GM19193 (cell line): ENCODE data around the gene PITPNM1.

Experiments used
- POLR2A ChIP-seq: IDR thresholded peaks from 4 replicates; pipeline ENCODE4 v1.6.1; 2011; ENCODE audit not compliant: insufficient read depth, insufficient read length; ENCODE audit errors: extremely low read depth

PITPNM1 gene

DNA sequence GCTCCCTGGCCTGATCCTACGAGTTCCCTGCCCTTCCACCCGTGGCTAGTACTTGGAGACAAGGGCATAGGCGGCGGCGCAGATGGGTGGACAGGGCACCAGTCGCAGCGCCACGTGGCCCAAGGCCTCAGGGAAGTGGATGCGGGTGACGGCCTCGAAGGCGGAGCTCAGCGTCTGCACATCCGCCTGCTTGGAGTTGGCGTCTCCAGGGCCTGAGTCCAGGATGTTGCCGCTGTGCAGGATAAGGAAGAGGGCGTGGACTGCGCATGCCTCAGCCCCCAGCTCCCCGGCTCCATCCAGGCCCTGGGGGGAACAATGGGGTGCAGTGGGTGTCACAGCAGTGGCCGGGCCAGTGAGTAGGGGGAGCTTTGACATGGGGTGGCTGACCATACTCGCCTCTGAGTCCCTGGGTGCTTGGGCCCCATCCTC, 6.6 kb downstream of the PITPNM1 start:
- TF ChIP-seq POLR2A = no peak

DNA sequence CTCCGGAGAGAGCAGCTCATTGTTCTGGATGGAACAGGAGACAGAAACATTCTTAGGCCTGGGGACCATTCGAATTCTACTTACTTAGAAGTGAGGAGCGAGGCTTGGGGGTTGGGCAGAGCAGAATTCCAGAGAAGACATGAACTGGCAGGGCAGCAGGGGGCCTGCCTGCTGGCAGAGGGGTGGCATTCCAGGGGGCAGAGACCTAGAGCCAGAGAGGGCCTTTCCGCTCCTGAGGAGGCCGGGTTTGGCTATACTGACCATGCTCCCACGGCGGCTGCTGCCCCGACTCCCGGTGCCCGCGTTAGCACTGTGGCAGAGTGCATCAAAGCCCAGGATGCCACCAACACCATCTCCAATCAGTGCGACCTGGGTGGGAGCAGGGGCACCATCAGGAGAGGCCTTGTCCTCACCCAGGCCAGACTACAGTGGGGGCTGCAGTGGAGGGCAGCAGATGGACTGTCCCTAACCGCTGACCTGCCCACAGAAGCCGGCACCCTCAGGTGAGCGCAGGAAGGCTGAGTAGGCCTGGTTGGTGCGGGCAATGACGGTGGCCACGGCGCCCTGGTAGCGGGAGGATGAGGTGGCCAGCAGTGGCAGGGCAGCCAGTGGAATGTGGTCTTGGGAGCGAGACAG, 7.4 kb downstream of the PITPNM1 start:
- no peak for TF ChIP-seq POLR2A

DNA sequence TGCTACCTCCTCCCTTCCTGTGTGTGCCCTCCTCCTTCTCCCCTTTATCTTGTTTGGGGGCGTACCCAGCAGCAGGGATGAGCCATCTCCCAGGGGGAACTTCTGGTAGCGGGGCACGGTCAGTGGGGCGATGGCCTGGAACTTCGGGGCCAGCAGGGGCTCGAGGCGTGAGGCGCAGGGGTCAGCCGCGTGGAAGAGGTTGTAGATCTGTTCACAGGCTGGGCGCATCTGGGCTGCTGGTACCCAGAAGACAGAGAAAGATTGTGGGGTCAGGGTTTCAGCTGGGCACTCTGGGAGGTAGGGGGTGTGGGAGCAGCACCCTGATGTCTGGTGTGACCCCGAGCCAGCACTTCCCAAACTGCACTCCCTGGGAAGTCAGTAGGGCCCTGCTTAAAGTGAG, 9.1 kb downstream of the PITPNM1 start:
- TF ChIP-seq POLR2A = no peak

DNA sequence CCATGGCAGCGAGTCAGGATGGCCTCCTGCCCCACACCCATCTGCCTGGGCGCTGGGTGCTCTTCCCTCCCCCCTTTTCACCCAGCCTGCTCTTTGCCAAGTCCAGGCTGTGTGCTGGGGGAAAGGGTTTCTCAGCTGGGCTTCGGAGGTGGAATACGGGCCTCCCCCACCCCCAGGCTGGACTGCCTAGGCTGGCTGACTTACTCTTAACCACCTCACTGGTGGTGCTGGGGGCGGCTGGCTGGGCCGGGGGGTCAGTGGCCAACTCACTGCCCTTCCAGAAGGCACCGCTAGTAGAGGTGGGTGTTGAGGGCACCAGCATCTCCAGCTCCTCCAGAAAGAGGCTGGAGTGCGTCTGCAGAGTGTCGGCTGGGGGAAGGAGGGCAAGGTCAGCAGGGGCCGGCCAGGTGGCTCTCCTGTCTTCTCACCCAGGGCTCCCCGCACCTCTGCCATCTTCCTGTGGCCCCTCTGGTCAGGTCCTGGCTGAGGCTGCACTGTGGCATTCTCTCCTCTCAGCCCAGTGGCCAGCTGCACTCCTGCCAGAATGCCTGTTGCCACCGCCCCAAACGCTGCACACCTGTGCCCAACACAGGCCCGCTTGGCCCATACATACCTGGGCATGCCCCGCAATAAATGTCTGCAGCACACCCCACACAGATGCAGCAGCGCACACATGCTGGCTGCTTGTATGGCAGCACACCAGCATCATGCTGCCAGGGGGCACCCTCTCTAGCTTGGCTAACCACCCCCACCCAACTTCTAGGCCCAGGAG, 9.7 kb downstream of the PITPNM1 start:
- no peak for TF ChIP-seq POLR2A

DNA sequence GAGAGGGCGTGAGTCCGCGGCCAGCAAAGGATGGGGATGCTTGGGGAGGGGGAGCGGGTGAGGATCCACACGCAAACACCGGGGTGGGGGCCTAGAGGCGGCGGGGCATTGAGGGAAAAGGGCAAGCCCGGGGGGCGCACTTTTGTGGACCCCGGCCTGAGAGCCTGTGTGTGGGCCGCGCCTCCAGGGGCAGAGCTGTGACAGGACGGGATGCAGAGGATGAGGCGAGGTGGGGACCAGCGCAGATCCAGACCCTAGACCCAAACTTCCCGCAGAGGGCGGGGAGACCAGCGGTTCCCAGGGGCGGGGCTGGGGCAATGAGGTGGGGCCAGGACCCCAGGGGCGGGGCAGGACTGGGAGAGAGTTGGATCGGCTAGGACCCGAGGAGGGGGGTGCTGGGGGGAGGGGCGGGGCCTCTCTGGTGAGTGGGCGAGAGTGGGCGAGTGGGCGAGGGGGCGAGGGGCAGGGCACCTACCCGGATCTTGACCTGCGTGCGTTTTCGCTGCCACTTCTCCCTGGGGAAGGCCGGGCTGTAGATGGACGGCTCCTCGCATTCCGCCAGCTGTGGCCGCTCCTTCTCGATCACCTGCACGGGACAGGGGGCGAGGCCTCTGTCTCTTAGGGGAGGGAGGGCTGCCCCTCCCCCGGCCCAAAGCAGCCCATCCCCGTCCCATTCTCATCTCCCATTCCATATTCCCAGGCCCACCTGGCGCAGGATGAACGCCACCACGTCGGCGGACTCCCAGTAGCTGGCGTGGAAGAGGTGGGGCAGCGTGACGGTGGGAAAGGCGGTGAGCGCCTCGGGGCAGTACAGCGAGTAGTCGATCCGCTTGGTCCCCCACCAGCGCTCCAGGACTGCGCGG, 10.6 kb downstream of the PITPNM1 start:
- no peak for TF ChIP-seq POLR2A

DNA sequence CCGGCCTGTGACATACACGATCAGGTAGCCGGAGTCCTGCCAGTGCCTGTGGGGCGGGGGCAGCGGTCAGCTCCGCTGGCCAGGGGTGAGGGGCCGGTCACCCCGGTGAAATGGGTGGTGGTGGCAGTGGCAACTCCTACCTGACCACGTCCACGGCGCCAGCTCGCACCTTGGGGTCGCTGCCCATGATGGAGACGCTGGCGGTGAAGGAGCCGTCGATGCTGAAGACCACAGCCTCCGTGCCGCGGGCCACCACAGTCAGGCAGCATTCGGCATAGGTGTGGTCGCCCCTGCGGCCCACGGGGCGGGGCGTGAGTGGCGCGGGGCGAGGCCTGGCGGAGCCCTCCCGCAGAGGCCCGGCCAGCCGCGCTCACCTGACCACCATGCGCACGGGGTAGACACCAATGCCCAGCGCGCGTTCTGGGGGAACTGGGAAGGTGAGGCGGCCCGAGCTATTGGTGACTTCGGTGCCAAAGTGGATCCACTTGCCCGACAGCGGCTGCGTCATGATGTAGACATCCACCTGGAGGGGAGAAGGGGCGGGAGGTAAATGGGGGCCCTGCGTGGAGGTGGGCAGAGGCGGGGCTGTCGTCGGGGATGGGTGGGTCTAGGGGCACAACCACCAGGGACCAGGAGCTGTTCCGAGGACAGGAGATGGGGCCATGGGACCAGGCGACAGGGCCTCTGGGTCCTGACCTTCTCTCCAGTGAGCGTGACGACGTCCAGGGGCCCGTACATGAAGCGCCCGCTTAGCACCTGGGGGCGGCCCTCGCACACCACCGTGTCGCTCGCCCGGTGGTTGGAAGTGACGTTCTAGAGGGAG, 11.4 kb downstream of the PITPNM1 start:
- TF ChIP-seq POLR2A = no peak

DNA sequence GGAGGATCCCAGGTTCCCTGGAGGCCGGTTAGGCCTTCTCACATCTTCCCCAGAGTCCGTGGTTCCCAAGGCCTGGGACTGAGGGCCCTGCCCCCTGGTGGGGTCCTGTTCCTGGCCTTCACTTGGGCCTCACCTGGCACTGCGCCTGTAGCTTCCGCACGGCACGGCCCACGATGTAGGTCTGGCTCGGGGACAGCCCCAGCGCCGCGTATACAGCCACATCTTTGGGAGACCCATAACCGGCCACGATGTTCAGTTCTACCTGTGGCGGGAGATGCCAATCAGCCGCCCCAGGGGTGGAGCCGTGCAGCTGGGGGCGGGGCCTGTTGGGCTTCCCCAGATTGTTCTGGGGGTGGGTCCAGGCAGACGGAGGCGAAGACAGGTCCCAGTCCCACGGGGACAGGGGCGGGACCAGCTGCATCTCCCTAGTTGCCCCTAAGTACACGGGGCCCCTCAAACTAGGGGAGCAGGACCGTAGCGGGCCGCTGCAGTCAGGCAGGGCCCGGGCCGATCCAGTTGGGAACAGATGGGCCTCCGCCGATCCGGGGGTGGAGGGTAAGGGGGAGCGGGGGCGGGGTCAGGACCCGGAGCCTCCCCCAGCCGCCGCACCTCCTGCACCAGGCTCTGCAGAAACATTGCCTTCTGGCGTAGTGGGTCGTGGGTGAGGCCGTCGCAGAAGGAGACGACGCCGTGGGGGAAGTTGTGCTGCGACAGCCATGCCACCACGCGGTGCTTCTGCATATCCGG, 12.2 kb downstream of the PITPNM1 start:
- no peak for TF ChIP-seq POLR2A

DNA sequence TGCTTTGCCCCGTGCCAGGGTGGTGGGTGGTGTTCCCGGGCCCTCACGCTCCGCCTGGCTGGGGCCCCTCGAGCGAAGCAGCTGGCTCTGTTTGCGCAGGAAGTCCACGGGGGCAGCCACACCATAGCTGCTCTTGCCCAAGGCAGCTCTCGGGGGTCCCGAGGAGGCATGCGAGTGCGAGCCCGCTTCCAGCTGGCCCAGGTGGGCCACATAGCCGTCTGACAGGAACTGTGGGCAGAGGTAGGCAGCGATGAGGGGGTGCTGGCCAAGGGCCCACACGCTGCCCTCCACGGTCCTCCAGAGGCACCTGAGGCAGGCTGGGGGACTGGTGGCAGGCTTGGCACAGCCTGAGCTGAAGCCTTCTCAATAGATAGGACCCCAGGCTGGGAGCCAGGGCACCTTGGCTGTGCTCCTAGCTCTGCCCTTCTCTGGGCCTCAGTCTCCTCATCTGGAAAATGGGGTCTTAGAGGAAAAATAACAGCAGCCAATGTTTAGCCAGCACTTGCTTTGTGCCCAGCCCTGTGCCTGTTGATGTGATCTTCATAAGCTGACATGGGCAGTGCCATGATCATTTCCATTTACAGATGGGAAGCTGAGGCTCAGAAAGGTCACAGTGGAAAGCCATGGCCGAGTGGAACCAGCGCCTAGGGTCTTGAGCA, 13.0 kb downstream of the PITPNM1 start:
- no peak for TF ChIP-seq POLR2A

DNA sequence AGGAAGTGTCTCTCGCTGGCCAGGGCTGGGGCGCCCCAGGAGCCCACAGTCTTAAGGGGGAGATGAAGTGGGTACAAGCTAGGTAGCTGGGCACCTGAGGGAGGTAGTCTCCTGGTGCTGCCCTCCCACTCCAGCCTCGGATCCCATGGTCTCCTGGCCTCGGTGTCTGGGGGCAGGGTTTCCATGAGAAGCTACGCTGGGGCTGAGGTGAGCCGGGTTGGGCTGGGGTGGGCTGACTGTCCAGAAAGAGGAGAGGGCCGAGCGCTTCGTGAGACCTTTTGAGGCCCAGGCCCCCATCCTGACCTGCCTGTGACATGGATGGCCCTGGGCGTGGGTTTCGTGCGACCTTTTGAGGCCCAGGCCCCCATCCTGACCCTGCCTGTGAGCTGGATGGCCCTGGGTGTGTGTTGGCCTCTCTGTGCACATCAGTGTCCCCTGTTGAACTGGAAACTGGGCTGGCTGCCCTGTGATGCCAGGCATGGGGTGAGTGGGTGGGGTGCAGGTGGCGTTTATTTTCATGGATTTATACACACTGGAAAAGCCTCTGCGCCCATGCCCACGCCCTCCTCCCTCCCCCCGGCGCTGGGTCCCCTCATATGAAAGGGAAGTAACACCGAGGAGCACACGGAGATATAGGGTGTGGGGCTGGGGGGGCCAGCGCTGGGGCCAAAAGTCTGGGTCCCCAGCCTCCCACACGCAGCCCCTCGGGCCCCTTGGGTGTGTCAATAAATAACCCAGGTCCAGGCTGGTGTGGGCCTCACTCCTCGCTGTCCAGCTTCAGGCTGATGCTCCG, 13.7 kb downstream of the PITPNM1 start:
- TF ChIP-seq POLR2A = no peak

DNA sequence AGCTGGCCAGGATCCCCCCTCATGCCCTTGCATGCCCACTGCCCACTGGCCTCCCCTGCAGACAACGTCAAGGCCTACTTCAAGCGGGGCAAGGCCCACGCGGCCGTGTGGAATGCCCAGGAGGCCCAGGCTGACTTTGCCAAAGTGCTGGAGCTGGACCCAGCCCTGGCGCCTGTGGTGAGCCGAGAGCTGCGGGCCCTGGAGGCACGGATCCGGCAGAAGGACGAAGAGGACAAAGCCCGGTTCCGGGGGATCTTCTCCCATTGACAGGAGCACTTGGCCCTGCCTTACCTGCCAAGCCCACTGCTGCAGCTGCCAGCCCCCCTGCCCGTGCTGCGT, 14.5 kb downstream of the PITPNM1 start:
- no peak for TF ChIP-seq POLR2A

DNA sequence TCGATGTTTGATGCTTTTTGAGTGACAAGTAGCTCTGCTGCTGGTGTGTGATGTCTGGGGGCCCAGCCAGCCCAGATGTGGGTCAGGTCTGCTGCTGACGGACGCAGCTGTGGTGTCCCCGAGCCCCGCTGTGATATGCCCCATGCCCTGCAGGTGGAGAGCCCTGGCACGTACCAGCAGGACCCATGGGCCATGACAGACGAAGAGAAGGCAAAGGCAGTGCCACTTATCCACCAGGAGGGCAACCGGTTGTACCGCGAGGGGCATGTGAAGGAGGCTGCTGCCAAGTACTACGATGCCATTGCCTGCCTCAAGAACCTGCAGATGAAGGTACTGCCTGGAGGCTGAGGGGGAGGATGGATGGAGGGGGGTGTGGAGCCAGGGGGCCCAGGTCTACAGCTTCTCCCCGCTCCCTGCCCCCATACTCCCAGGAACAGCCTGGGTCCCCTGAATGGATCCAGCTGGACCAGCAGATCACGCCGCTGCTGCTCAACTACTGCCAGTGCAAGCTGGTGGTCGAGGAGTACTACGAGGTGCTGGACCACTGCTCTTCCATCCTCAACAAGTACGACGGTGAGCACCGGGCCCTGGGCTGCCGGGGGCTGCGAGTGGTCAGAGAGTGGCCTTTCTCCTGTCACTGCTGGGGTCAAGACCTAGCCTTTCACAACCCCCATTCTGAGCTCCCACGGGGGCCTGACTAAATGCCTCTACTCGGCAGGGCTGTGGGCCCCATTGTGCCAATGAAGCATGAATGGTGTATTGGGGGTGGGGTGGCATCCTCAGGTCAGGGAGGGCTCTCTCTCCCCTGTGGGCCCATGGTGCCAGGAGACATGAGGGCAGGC, 15.1 kb downstream of the PITPNM1 start:
- TF ChIP-seq POLR2A = no peak
